ENCODE measurements around the gene CGB2.

GRCh38 chr19:49058562-49058961 is 26.9 kb downstream of the CGB2 start:
- TF ChIP-seq CTCF (conservative IDR thresholded peaks at IDR 0.05 in 1 of 2, IDR thresholded peaks at IDR 0.05 in 1 of 2; ENCODE audit: extremely low read depth in 1 of 2, insufficient read depth in 1 of 2, low read depth in 1 of 2, low read length in 2 of 2) (no peak), EZH2 (IDR thresholded peaks at IDR 0.05; ENCODE audit: borderline replicate concordance, low read length) (no peak)
